ENCODE measurements around the gene SPTBN4.
"Not testable (repeated sequence)": the region's sequence is repeated elsewhere in the genome, so short reads cannot be mapped to it uniquely, and the experiment has no call there.

The SPTBN4 gene

DNA sequence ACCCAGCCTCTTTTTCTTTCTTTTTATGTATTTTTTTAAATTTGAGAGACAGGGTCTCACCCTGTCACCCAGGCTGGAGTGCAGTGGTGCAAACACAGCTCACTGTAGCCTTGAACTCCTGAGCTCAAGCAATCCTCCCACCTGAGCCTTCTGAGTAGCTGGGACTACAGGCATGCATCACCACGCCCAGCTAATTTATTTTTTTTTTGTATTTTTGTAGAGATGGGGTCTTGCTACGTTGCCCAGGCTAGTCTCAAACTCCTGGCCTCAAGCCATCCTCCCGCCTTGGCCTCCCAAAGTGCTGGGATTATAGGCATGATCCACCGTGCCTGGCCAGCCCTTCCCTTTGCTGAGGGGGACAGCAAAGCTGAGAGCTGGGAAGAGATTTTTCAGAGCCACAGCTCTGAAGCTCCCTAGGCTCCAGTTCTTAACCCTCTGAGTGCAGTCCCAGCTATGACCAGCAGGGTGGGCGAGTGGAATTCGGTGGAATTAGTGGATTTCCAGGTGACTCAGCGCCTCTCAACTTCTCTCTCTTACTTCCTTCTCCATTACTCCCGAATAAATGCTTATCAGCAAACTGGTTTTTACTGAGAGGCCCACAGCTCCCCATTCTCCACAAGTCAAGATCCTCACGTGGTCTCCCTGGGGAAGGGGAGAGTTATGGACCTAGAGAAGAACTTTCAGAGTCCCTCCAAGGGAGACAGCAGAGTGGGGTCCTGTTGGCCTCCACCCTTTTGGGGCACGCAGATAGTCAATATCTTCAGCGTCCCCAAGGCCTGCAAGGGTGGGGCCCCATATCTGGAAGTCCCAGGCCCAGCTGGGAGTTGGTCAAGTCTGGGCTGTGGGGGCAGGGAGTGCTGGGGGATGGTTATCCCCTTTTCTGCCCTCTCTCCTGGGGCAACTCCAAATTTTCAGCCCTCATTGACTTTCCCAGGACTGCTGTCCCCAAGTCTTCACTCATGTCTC is 2.5 kb upstream of the SPTBN4 start:
- H3K36me3 Mint-ChIP-seq (ENCODE audit: low read depth) = no peaks in the 10 kb centered on the region
- peak overlapping the region; percentile 68 for H3K4me3 Mint-ChIP-seq
- H3K27ac Mint-ChIP-seq = peak overlapping the region; percentile 77
- H3K4me1 Mint-ChIP-seq (ENCODE audit: low read depth) = peaks cover 22% of the 10 kb centered on the region
- DNase-seq (ENCODE audit: low spot score) = peak; percentile 59
- H3K9me3 Mint-ChIP-seq = no peaks in the 10 kb centered on the region
- H3K27me3 Mint-ChIP-seq (ENCODE audit: low read depth) = peaks cover 20% of the 10 kb centered on the region

DNA sequence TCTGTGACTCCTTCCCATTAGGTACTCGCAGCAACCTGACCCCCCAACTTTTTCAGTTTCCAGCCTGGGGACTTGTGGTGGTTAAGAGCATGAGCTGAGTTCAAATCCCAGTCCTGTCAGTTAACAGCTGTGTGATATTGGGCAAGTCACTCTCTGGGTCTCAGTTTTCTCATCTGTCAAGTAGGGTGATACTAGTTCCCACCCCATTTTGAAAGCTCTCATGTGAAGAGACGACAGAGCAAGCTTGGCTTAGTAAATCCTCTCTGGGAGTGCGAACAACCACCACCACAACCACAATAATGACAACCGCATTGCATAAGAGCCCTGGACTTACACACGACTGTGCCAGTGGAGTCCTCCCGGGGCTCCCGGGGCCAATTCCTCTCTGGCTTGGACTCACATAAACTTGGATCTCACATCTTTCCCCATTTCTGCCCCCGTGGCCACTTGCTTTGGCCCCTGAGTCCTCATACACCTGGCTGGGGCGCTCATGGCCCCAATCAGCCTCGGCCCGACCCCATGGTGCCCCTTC is 1.7 kb upstream of the SPTBN4 start:
- DNase-seq (ENCODE audit: low spot score) = peak; percentile 36

DNA sequence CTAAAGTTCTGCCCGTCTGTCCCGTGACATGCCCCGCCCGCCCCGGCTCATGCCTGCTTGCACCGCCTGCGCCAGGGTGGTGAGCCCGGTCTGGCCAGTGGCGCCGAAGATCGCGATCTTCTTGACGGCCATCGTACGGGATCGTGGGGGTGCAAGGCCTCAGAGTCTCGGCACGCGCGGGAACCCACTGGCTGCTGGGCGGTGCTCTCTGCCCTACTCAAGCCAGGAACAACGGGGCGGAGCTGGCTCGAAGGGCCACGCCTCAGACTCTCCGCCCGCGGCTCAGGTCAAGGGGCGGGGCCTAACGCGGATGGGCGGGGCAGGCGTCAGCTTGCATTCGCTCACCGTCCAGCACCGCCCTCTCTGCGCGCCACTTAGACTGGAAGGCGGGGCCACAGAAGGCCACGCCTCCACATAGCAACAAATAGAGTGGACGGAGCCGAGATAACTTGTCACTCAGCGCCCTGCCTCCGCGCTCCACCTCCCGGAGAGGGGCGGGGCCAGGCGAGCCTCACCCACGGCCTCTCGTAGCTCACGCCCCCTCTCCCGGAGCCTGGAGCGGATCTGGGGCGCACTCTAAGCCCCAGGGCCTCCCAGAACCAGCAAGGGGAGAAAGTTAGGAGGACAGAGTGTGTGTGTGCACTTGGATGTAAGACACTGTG is 1.1 kb upstream of the SPTBN4 start, which contains the start of gene BLVRB:
Gene BLVRB (minus strand): TSS at position 189 of the 662 bp plus-strand sequence. CDS start 57 bp downstream, at position 132.
- Mint-ChIP-seq H3K4me1 (ENCODE audit: low read depth) (peaks cover 22% of the 10 kb centered on the region), H3K27me3 (ENCODE audit: low read depth) (peaks cover 20% of the 10 kb centered on the region), H3K9me3 (no peaks in the 10 kb centered on the region), H3K4me3 (peak within 1 kb of the TSS; percentile 68), H3K27ac (peak within 1 kb of the TSS; percentile 77), H3K36me3 (ENCODE audit: low read depth) (no peaks in the 10 kb centered on the region)
- peak; percentile 99 for DNase-seq (ENCODE audit: low spot score)

More for the DNA sequence above, 1.7 kb upstream of the SPTBN4 start:
- Mint-ChIP-seq H3K27ac (peak overlapping the region; percentile 77), H3K4me3 (peak overlapping the region; percentile 68), H3K36me3 (ENCODE audit: low read depth) (no peaks in the 10 kb centered on the region), H3K4me1 (ENCODE audit: low read depth) (peaks cover 22% of the 10 kb centered on the region), H3K9me3 (no peaks in the 10 kb centered on the region), H3K27me3 (ENCODE audit: low read depth) (peaks cover 20% of the 10 kb centered on the region)

DNA sequence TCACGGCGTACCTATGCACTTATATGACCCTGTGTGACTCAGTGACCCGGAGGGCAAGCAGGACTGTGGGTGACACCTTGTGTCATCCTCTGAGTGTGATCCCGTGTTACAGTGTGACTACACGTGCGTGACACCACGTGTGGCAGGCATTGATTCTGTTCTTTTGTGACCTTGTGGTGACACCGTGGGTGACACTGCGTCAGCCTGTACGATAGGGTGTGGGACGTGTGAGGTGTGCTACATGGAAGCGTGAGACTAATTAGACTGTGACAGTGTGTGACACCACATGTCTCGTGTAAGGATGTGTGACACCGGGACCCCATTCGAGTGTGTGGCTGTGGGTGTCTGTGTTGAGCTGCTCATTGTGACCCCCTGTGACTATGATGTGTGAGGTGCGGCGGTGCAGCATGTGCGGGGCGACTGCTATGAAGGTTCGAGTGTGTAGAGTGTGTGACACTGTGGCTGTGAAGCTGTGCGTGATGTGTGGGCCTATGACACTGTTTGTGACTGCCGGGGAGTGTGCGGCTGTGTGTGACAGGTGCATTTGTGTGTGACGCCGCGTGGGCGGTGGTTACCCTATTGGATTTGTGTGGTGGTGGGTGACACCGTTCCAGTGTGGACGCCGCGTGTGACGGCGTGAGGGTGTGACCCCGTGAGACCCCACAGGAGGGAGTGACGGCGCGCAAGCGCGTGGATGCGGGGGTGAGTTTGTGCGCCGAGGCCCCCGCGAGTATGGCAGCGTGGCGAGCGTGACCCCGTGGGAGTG is 399 bp upstream of the SPTBN4 start:
- Mint-ChIP-seq H3K4me3 (peak overlapping the region; percentile 68), H3K27ac (peak overlapping the region; percentile 77), H3K9me3 (no peaks in the 10 kb centered on the region), H3K4me1 (ENCODE audit: low read depth) (peaks cover 22% of the 10 kb centered on the region), H3K36me3 (ENCODE audit: low read depth) (no peaks in the 10 kb centered on the region), H3K27me3 (ENCODE audit: low read depth) (peaks cover 20% of the 10 kb centered on the region)
- peak; percentile 76 for DNase-seq (ENCODE audit: low spot score)

DNA sequence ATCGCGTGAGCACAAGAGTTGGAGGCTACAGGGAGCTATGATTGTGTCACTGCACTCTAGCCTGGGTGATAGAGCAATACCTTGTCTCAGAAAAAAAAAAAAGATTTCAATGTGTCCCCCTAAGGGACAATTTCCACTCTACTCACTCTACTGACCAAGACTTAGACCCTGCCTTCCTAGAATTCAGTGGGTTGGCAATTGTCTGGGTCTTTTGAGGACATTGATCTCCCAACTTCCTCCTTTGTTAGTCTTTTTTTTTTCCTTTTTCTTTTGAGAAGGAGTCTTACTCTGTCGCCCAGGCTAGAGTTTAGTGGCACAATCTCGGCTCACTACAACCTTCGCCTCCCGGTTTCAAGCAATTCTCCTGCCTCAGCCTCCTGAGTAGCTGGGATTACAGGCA is 2.2 kb downstream of the SPTBN4 start:
- Mint-ChIP-seq H3K27me3 (ENCODE audit: low read depth) (peaks cover 20% of the 10 kb centered on the region), H3K27ac (no peak overlapping the region), H3K36me3 (ENCODE audit: low read depth) (no peaks in the 10 kb centered on the region), H3K4me1 (ENCODE audit: low read depth) (peaks cover 20% of the 10 kb centered on the region), H3K9me3 (no peaks in the 10 kb centered on the region), H3K4me3 (no peak overlapping the region)
- no peak for DNase-seq (ENCODE audit: low spot score)

DNA sequence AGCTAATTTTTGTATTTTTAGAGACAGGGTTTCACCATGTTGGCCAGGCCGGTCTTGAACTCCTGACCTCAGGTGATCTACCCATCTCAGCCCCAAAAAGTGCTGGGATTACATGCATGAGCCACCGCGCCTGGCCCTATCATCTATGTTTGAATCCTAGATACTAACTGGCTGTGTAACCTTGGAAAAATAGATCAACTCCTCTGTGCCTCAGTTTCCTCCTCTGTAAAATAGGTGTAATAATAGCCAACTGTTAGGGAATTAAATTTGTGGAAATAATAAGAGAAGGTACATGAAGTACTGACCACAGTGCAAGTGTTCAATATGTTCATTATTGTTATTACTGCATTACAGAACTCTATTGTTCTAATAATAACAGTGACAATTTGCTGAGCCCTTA is 4.3 kb downstream of the SPTBN4 start:
- Mint-ChIP-seq H3K4me1 (ENCODE audit: low read depth) (peaks cover 6% of the 10 kb centered on the region), H3K4me3 (no peak overlapping the region), H3K9me3 (no peaks in the 10 kb centered on the region), H3K36me3 (ENCODE audit: low read depth) (no peaks in the 10 kb centered on the region), H3K27ac (no peak overlapping the region), H3K27me3 (ENCODE audit: low read depth) (peaks cover 18% of the 10 kb centered on the region)
- no peak for DNase-seq (ENCODE audit: low spot score)

DNA sequence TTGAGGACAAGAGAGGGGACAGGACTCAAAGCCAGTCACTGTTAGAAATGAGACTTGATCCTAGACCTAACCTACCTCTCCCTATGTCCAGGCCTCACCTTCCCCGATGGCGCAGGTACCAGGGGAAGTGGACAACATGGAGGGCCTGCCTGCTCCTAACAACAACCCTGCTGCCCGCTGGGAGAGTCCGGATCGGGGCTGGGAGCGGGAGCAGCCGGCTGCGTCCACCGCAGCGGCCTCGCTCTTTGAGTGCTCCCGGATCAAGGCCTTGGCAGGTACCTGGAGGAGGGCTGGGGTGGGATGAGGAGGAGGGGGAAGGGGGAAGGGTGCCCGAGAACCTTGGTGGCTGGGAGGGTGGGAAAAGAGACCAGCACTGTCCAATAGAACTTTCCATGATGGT is 5.7 kb downstream of the SPTBN4 start:
- no peak for DNase-seq (ENCODE audit: low spot score)
- H3K27ac Mint-ChIP-seq = no peak overlapping the region
- no peaks in the 10 kb centered on the region for H3K36me3 Mint-ChIP-seq (ENCODE audit: low read depth)
- no peaks in the 10 kb centered on the region for H3K9me3 Mint-ChIP-seq
- H3K27me3 Mint-ChIP-seq (ENCODE audit: low read depth) = peaks cover 11% of the 10 kb centered on the region
- no peak overlapping the region for H3K4me3 Mint-ChIP-seq
- no peaks in the 10 kb centered on the region for H3K4me1 Mint-ChIP-seq (ENCODE audit: low read depth)

DNA sequence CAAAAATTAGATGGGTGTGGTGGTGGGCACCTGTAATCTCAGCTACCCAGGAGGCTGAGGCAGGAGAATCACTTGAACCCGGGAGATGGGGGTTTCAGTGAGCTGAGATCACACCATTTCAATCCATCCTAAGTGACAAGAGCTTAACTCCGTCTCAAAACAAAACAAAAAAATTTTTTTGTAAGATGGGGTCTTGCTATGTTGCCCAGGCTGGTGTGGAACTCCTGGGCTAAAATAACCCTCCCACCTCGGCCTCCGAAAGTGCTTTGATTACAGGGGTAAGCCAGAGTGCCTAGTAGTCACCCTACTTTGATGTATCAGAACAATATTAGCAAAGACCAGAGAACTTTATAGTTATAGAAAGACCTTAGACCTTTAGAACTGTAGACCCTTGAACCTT is 7.9 kb downstream of the SPTBN4 start:
- Mint-ChIP-seq H3K4me3 (no peak overlapping the region), H3K27me3 (ENCODE audit: low read depth) (no peaks in the 10 kb centered on the region), H3K27ac (no peak overlapping the region), H3K9me3 (no peaks in the 10 kb centered on the region), H3K4me1 (ENCODE audit: low read depth) (no peaks in the 10 kb centered on the region), H3K36me3 (ENCODE audit: low read depth) (no peaks in the 10 kb centered on the region)
- DNase-seq (ENCODE audit: low spot score) = no peak

DNA sequence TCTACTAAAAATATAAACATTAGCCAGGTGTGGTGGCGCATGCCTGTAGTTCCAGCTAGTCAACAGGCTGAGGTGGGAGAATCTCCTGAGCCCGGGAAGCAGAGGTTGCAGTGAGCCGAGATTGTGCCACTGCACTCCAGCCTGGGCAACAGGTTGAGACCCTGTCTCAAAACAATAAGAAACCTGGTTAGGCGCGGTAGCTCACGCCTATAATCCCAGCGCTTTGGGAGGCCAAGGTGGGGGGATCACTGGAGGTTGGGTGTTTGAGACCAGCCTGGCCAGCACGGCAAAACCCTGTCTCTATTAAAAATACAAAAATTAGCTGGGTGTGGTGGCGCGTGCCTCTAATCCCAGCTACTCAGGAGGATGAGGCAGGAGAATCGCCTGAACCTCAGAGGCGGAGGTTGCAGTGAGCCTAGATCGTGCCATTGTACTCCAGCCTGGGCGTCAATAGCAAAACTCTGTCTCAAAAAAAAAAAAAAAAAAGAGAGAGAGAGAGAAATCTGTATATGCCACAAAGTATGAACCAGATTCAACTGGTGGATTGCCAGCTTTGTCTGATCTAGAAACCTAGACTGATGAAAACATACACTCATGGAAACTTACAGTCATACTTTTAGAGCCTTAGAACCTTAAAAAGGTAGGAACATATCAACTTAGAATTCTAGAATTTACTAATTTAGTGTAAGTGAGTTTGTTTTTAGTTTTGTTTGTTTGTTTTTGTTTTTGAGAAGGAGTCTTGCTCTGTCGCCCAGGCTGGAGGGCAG is 9.3 kb downstream of the SPTBN4 start:
- not testable (repeated sequence) for H3K36me3 Mint-ChIP-seq (ENCODE audit: low read depth); H3K27me3 Mint-ChIP-seq (ENCODE audit: low read depth); H3K4me3 Mint-ChIP-seq; H3K9me3 Mint-ChIP-seq; H3K4me1 Mint-ChIP-seq (ENCODE audit: low read depth); DNase-seq (ENCODE audit: low spot score); H3K27ac Mint-ChIP-seq

DNA sequence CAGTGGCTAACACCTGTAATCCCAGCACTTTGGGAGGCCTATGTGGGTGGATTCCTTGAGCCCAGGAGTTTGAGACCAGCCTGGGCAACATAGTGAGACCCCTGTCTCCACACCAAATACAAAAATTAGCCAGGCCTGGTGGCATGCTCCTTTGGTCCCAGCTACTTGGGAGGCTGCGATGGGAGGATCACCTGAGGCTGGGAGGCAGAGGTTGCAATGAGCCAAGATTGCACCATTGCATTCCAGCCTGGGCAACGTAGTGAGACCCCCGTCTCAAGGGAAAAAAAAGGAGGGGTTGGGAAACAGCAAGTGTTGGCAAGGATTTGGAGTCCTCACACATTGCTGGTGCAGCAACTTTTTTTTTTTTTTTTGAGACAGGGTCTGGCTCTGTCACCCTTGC is 19.2 kb downstream of the SPTBN4 start:
- Mint-ChIP-seq H3K9me3 (no peaks in the 10 kb centered on the region), H3K27me3 (ENCODE audit: low read depth) (peaks cover 4% of the 10 kb centered on the region), H3K4me1 (ENCODE audit: low read depth) (peaks cover 5% of the 10 kb centered on the region), H3K36me3 (ENCODE audit: low read depth) (no peaks in the 10 kb centered on the region), H3K4me3 (no peak overlapping the region), H3K27ac (no peak overlapping the region)
- no peak for DNase-seq (ENCODE audit: low spot score)

DNA sequence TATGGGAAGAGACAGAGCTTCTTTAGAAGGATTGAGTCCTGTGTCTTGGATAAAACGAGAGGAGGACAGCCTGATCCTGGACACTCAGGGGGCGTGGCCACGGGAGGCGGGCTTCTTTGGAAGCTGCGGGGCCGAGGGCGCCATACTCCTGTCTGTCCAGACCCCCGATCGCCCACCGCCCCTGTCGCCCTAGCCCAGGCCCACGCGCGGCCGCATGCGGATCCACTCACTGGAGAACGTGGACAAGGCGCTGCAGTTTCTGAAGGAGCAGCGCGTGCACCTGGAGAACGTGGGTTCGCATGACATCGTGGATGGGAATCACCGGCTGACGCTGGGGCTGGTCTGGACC is 23.1 kb downstream of the SPTBN4 start:
- H3K27ac Mint-ChIP-seq = no peak overlapping the region
- no peak overlapping the region for H3K4me3 Mint-ChIP-seq
- peaks cover 5% of the 10 kb centered on the region for H3K4me1 Mint-ChIP-seq (ENCODE audit: low read depth)
- no peaks in the 10 kb centered on the region for H3K36me3 Mint-ChIP-seq (ENCODE audit: low read depth)
- no peaks in the 10 kb centered on the region for H3K9me3 Mint-ChIP-seq
- DNase-seq (ENCODE audit: low spot score) = no peak
- peaks cover 5% of the 10 kb centered on the region for H3K27me3 Mint-ChIP-seq (ENCODE audit: low read depth)

DNA sequence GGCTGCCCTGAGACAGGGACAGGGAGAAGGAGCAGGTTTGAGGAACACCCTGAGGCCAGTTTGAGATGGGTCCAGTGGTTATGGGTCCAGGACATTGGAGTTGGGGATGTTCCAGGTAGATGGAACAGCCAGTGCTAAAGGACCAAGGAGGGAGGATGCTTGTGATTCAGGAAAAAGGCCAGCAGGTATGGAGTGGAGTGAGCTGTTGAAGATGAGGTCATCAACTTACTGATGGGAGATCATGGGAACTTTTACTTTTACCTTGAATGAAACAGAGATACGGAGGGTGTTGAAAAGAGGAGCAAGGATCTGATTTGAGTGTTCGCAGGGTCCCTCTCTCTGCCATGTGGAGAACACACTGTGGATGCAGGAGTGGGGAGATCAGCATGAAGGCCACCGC is 25.5 kb downstream of the SPTBN4 start:
- Mint-ChIP-seq H3K4me1 (ENCODE audit: low read depth) (peaks cover 5% of the 10 kb centered on the region), H3K36me3 (ENCODE audit: low read depth) (no peaks in the 10 kb centered on the region), H3K27me3 (ENCODE audit: low read depth) (peaks cover 3% of the 10 kb centered on the region), H3K27ac (no peak overlapping the region), H3K4me3 (no peak overlapping the region), H3K9me3 (no peaks in the 10 kb centered on the region)
- DNase-seq (ENCODE audit: low spot score) = no peak

DNA sequence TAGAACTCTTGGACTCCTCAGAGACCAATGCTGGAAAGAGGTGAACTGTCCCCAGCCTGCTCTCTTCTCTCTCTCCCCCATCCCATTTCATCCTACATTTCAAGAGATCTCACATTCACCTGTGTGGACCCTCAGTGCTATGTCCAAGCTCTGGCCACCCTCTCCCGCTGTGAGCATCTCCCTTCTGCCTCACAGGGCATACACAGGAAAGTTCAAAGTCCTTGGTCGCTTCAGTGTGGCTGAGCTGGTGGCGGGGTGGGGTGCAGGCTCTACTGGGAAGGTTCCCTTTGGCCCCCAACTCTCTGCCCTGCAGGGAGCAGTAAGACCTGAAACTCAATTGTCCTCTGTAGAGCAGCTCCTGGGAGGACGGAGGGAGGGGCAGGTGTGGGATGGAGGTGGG is 27.0 kb downstream of the SPTBN4 start:
- Mint-ChIP-seq H3K9me3 (no peaks in the 10 kb centered on the region), H3K4me3 (no peak overlapping the region), H3K4me1 (ENCODE audit: low read depth) (no peaks in the 10 kb centered on the region), H3K27ac (no peak overlapping the region), H3K27me3 (ENCODE audit: low read depth) (peaks cover 3% of the 10 kb centered on the region), H3K36me3 (ENCODE audit: low read depth) (no peaks in the 10 kb centered on the region)
- DNase-seq (ENCODE audit: low spot score) = no peak
